ENCODE measurements around the gene LRRC51. TPM values are rescaled to one million over a fixed set of nuclear protein-coding genes. Genes with fewer than 3 reads are reported as not detected.
A peak's percentile ranks its signal among the peaks of the same experiment; 100 is the strongest.

LRRC51 gene
- total and polyA plus RNA-seq, 8 donors: 2.9 to 9.4 (median 4.9) TPM

DNA sequence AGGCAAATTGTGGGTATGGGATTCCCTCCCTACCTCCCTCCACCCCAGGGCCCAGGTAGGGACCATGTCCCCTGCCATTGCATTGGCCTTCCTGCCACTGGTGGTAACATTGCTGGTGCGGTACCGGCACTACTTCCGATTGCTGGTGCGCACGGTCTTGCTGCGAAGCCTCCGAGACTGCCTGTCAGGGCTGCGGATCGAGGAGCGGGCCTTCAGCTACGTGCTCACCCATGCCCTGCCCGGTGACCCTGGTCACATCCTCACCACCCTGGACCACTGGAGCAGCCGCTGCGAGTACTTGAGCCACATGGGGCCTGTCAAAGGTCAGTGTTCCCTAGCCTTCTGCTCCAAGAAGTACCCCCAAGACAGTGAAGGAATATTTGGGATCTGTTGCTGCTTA lies 25.2 kb downstream of the LRRC51 start, which contains the start of gene TOMT:
TOMT (plus strand) TSS at position 37 of the 400 bp plus-strand sequence; CDS start at position 65, 28 bp downstream.
- Histone ChIP-seq H3K4me3 (no peak within 1 kb of the TSS), H3K36me3 (no peaks in the 10 kb centered on the region), H3K9me3 (no peaks in the 10 kb centered on the region), H3K27ac (no peak within 1 kb of the TSS), H3K4me1 (peaks cover 11 to 21% (median 13%) of the 10 kb centered on the region in 3 donors), H3K27me3 (no peaks in the 10 kb centered on the region)
- no peak for ATAC-seq
- intact Hi-C loops (cut with DNase I): no loop called here
- no peak for FAIRE-seq
- TF ChIP-seq, protein P1, sequence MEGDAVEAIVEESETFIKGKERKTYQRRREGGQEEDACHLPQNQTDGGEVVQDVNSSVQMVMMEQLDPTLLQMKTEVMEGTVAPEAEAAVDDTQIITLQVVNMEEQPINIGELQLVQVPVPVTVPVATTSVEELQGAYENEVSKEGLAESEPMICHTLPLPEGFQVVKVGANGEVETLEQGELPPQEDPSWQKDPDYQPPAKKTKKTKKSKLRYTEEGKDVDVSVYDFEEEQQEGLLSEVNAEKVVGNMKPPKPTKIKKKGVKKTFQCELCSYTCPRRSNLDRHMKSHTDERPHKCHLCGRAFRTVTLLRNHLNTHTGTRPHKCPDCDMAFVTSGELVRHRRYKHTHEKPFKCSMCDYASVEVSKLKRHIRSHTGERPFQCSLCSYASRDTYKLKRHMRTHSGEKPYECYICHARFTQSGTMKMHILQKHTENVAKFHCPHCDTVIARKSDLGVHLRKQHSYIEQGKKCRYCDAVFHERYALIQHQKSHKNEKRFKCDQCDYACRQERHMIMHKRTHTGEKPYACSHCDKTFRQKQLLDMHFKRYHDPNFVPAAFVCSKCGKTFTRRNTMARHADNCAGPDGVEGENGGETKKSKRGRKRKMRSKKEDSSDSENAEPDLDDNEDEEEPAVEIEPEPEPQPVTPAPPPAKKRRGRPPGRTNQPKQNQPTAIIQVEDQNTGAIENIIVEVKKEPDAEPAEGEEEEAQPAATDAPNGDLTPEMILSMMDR (IDR thresholded peaks at IDR 0.05): no peak
- peak in 1 of 6 donors; percentile 66 for DNase-seq
- 92 to 94% methylated on average over 14 of the region's 14 CpGs for WGBS, 2 donors

- Histone ChIP-seq H3K27me3 (no peaks in the 10 kb centered on the region), H3K4me3 (peak overlapping the region; percentile 28 to 57 (median 48)), H3K9me3 (no peaks in the 10 kb centered on the region), H3K27ac (peak overlapping the region; percentile 89 to 99 (median 98)), H3K4me1 (peaks cover 5% of the 10 kb centered on the region in 3 donors), H3K36me3 (no peaks in the 10 kb centered on the region)
- FAIRE-seq (no peak), DNase-seq (no peak), ATAC-seq (peak in 2 of 4 donors; percentile 4 to 11)
- TF ChIP-seq, protein P1 (IDR thresholded peaks at IDR 0.05): no peak
- 0 to 1% methylated on average over 10 of the region's 10 CpGs for WGBS, 2 donors
- intact Hi-C loops (cut with DNase I): no loop called here
These were observed 30.9 kb downstream of the LRRC51 start for GRCh38 chr11:72111300-72112142.

DNA sequence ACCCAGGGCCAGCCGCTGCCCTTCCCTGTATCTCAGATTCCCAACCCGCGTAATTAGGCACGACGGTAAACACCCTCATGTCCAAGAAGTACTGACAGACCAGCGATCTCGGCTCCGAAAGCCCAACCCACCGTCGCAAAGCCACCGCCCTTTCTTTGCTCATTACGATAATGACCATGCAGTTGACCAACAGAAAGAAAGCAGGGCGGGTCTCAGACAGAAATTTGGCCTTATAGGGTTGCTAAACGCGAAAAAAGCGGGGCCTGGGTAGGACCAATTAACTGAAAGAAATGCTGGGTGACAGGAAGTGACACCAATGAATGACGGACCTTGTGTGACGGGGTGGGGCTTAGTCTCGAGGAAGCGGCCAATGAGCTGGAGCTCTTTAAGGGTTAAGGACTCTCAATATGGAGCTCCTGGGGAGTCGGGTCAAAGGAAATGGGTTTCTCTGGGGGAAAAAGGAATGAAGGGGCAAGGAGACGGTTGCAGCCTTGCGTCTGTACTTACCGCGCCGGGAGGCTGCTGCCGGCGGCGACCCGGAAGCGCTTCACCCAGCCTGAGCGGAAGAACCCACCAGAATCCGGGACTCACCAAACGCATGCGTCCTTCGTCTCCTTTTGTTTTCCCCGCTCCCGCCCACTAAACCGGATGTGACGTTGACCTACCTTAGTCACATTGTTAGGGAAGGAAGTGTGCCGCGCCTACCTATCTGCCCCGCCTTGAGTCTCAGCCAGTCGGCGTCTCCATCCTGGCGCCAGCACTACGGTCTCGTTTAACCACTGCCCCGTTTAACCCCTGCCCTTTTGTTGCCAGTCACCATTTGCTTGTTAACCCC lies 31.7 kb downstream of the LRRC51 start, which contains the start of gene ANAPC15:
ANAPC15 (minus strand) TSS at position 553 of the 835 bp plus-strand sequence. CDS start 1,419 bp downstream, outside the sequence.
- Histone ChIP-seq H3K4me1 (peaks cover 5% of the 10 kb centered on the region in 3 donors), H3K27ac (peak within 1 kb of the TSS; percentile 89 to 99 (median 98)), H3K27me3 (no peaks in the 10 kb centered on the region), H3K4me3 (peak within 1 kb of the TSS; percentile 46 to 65 (median 54)), H3K36me3 (no peaks in the 10 kb centered on the region), H3K9me3 (no peaks in the 10 kb centered on the region)
- DNase-seq (peak; percentile 87 to 99 (median 97)), ATAC-seq (peak; percentile 92 to 96 (median 93)), FAIRE-seq (peak; percentile 97)
- intact Hi-C loops (cut with DNase I): no loop called here
- TF ChIP-seq, protein P1 (IDR thresholded peaks at IDR 0.05): no peak
- WGBS, 2 donors: 0% methylated on average over 49 of the region's 49 CpGs

GRCh38 chr11:72112978-72113808 lies 32.5 kb downstream of the LRRC51 start:
- H3K4me1 ChIP-seq: peaks cover 5% of the 10 kb centered on the region in 3 donors
- H3K4me3 ChIP-seq: peak overlapping the region; percentile 46 to 65 (median 54)
- WGBS, 2 donors: 63 to 65% methylated on average over 9 of the region's 9 CpGs
- FAIRE-seq (no peak), DNase-seq (no peak), ATAC-seq (no peak)
- intact Hi-C loops (cut with DNase I): no loop called here
- H3K36me3 ChIP-seq: no peaks in the 10 kb centered on the region
- no peaks in the 10 kb centered on the region for H3K9me3 ChIP-seq
- no peaks in the 10 kb centered on the region for H3K27me3 ChIP-seq
- H3K27ac ChIP-seq: peak overlapping the region; percentile 89 to 99 (median 98)
- TF ChIP-seq, protein P1 (IDR thresholded peaks at IDR 0.05): no peak

All from pancreas (tissue), 10 donors.